ENCODE data around the gene IFNA8. TPM values are rescaled to one million over a fixed set of nuclear protein-coding genes. Genes with fewer than 3 reads are reported as not detected.
A peak's percentile ranks its signal among the peaks of the same experiment; 100 is the strongest.

Gene IFNA8
- total and polyA plus RNA-seq, 2 experiments from 2014 or later = not detected

GRCh38 chr9:21381448-21382339 lies 27.2 kb upstream of the IFNA8 start:
- Histone ChIP-seq H3K4me3 (no peak overlapping the region), H3K79me2 (no peaks in the 10 kb centered on the region), H3K27ac (peak overlapping the region; percentile 15), H3K4me2 (peak overlapping the region; percentile 33), H3K27me3 (no peaks in the 10 kb centered on the region), H2AFZ (no peak overlapping the region), H4K20me1 (ENCODE audit: insufficient read depth, poor library complexity, severe bottlenecking) (no peaks in the 10 kb centered on the region), H3K9me3 (ENCODE audit: low read depth) (no peaks in the 10 kb centered on the region), H3K36me3 (replicated peaks; ENCODE audit: insufficient read depth, low read depth) (no peaks in the 10 kb centered on the region), H3K4me1 (ENCODE audit: insufficient read depth) (no peaks in the 10 kb centered on the region), H3K9me2 (replicated peaks; ENCODE audit: insufficient read depth) (no peaks in the 10 kb centered on the region)
- TF ChIP-seq EZH2 (IDR thresholded peaks at IDR 0.05; ENCODE audit: borderline replicate concordance) = no peak
- TF ChIP-seq EZH2phosphoT487 (IDR thresholded peaks at IDR 0.05; ENCODE audit: low read depth, severe bottlenecking, unreplicated experiment) = no peak
- TF ChIP-seq CTCF (IDR thresholded peaks at IDR 0.05; ENCODE audit: poor library complexity) = no peak
- 42% methylated on average over 5 of the region's 5 CpGs for WGBS (ENCODE audit: low lambda C conversion rate, missing lambda C conversion rate)
- DNase-seq (ENCODE audit: low spot score) = peak; percentile 51

- Histone ChIP-seq H3K9me2 (replicated peaks; ENCODE audit: insufficient read depth) (no peaks in the 10 kb centered on the region), H3K4me3 (no peak overlapping the region), H3K79me2 (no peaks in the 10 kb centered on the region), H3K27ac (no peak overlapping the region), H3K4me1 (ENCODE audit: insufficient read depth) (no peaks in the 10 kb centered on the region), H3K27me3 (peaks cover 3% of the 10 kb centered on the region), H3K36me3 (replicated peaks; ENCODE audit: insufficient read depth, low read depth) (no peaks in the 10 kb centered on the region), H2AFZ (no peak overlapping the region), H3K9me3 (ENCODE audit: low read depth) (no peaks in the 10 kb centered on the region), H4K20me1 (ENCODE audit: insufficient read depth, poor library complexity, severe bottlenecking) (no peaks in the 10 kb centered on the region), H3K4me2 (no peak overlapping the region)
- DNase-seq (ENCODE audit: low spot score) = no peak
- TF ChIP-seq EZH2 (IDR thresholded peaks at IDR 0.05; ENCODE audit: borderline replicate concordance) (no peak), CTCF (IDR thresholded peaks at IDR 0.05; ENCODE audit: poor library complexity) (no peak), EZH2phosphoT487 (IDR thresholded peaks at IDR 0.05; ENCODE audit: low read depth, severe bottlenecking, unreplicated experiment) (no peak)
- 76% methylated on average over 4 of the region's 4 CpGs for WGBS (ENCODE audit: low lambda C conversion rate, missing lambda C conversion rate)
Measured at GRCh38 chr9:21383627-21384026, 25.3 kb upstream of the IFNA8 start.

GRCh38 chr9:21385131-21385670 lies 23.7 kb upstream of the IFNA8 start, which contains the start of gene IFNA2:
TSS of gene IFNA2 (minus strand) at chr9:21385398. CDS start at chr9:21385329, 69 bp downstream.
- Histone ChIP-seq H3K9me2 (replicated peaks; ENCODE audit: insufficient read depth) (no peaks in the 10 kb centered on the region), H2AFZ (no peak within 1 kb of the TSS), H3K27ac (no peak within 1 kb of the TSS), H3K27me3 (peaks cover 12% of the 10 kb centered on the region), H4K20me1 (ENCODE audit: insufficient read depth, poor library complexity, severe bottlenecking) (no peaks in the 10 kb centered on the region), H3K4me3 (no peak within 1 kb of the TSS), H3K9me3 (ENCODE audit: low read depth) (no peaks in the 10 kb centered on the region), H3K4me1 (ENCODE audit: insufficient read depth) (no peaks in the 10 kb centered on the region), H3K36me3 (replicated peaks; ENCODE audit: insufficient read depth, low read depth) (no peaks in the 10 kb centered on the region), H3K79me2 (no peaks in the 10 kb centered on the region), H3K4me2 (no peak within 1 kb of the TSS)
- TF ChIP-seq EZH2phosphoT487 (IDR thresholded peaks at IDR 0.05; ENCODE audit: low read depth, severe bottlenecking, unreplicated experiment) (no peak), EZH2 (IDR thresholded peaks at IDR 0.05; ENCODE audit: borderline replicate concordance) (no peak), CTCF (IDR thresholded peaks at IDR 0.05; ENCODE audit: poor library complexity) (no peak)
- 70% methylated on average over 1 of the region's 1 CpG for WGBS (ENCODE audit: low lambda C conversion rate, missing lambda C conversion rate)
- no peak for DNase-seq (ENCODE audit: low spot score)

Data from hepatocyte (in vitro differentiated cells).